Fibroblast of lung (primary cell): ENCODE data around the gene RPL18A. TPM values are rescaled to one million over a fixed set of nuclear protein-coding genes. Genes with fewer than 3 reads are reported as not detected.
A peak's percentile ranks its signal among the peaks of the same experiment; 100 is the strongest.

ENCODE experiments used
- DNase-seq, 2 donors: peaks; one replicate each; pipeline versions ENCODE4 v3.0.0 to v3.0.0-alpha.2; 2010; ENCODE audit warnings: low read depth in 2 of 2
- H2AFZ ChIP-seq: 2 replicates; pipeline ENCODE4 v1.5.1; 2012; ENCODE audit warnings: low read length, control low read depth, inconsistent platforms
- H3K27ac ChIP-seq: 2 replicates; pipeline ENCODE4 v1.5.1; 2011; ENCODE audit warnings: low read length, control low read depth; ENCODE audit not compliant: insufficient read depth
- H3K27me3 ChIP-seq: 2 replicates; pipeline ENCODE4 v1.5.1; 2011; ENCODE audit warnings: mild to moderate bottlenecking, low read length; ENCODE audit not compliant: control insufficient read depth, insufficient read depth
- H3K36me3 ChIP-seq: 2 replicates; pipeline ENCODE4 v1.5.1; 2011; ENCODE audit warnings: low read length; ENCODE audit not compliant: control insufficient read depth, insufficient read depth
- H3K4me1 ChIP-seq: 2 replicates; pipeline ENCODE4 v1.5.1; 2011; ENCODE audit warnings: low read length; ENCODE audit not compliant: control insufficient read depth, insufficient read depth; ENCODE audit errors: extremely low read depth
- H3K4me2 ChIP-seq: 2 replicates; pipeline ENCODE4 v1.5.1; 2011; ENCODE audit warnings: low read length, control low read depth; ENCODE audit not compliant: insufficient read depth; ENCODE audit errors: extremely low read depth
- H3K4me3 ChIP-seq, 4 experiments: fragments of 200-600 bp in 1 of 4; sonication (generic) in 1 of 4; replicated peaks in 1 of 4; 2 replicates each; pipeline ENCODE4 v1.5.1; 2011 to 2016; ENCODE audit warnings: low read length in 4 of 4, low read depth in 3 of 4, mild to moderate bottlenecking in 3 of 4, control low read depth in 2 of 4, inconsistent platforms in 1 of 4, mixed read lengths in 1 of 4; ENCODE audit not compliant: insufficient read depth in 1 of 4; ENCODE audit errors: control extremely low read depth in 1 of 4
- H3K79me2 ChIP-seq: 2 replicates; pipeline ENCODE4 v1.5.1; 2012; ENCODE audit warnings: mild to moderate bottlenecking, low read length, inconsistent platforms; ENCODE audit not compliant: control insufficient read depth, insufficient read depth
- H3K9ac ChIP-seq: 2 replicates; pipeline ENCODE4 v1.5.1; 2011; ENCODE audit warnings: mild to moderate bottlenecking, low read length, control low read depth; ENCODE audit not compliant: insufficient read depth
- H3K9me3 ChIP-seq: 2 replicates; pipeline ENCODE4 v1.5.1; 2012; ENCODE audit warnings: low read depth, low read length; ENCODE audit not compliant: control insufficient read depth, insufficient read depth
- H4K20me1 ChIP-seq: 2 replicates; pipeline ENCODE4 v1.5.1; 2011; ENCODE audit warnings: low read length; ENCODE audit not compliant: control insufficient read depth, insufficient read depth; ENCODE audit errors: extremely low read depth
- CTCF ChIP-seq, 2 donors: IDR thresholded peaks in 1 of 2; conservative IDR thresholded peaks in 1 of 2; 1 replicate in 1 of 2; 2 replicates in 1 of 2; pipeline ENCODE4 v1.5.1; 2011 to 2012; ENCODE audit warnings: low read length in 2 of 2, control low read depth in 1 of 2, inconsistent platforms in 1 of 2, low read depth in 1 of 2, mild to moderate bottlenecking in 1 of 2
- EZH2 ChIP-seq: IDR thresholded peaks from 2 replicates; pipeline ENCODE4 v1.5.1; 2012; ENCODE audit warnings: low read length, control low read depth, mild to moderate bottlenecking; ENCODE audit errors: missing control alignments
- polyA plus RNA-seq, 2 donors: library from polyadenylated mRNA; depleted of rRNA in 1 of 2; stranded (reverse) in 1 of 2; unstranded in 1 of 2; fragments of >200 nt; gene quantifications; 2 replicates each; pipeline ENCODE4 v1.2.1, GENCODE V29; 2011 to 2012; ENCODE audit warnings: missing spikeins in 1 of 2
- total RNA-seq: library from RNA; depleted of rRNA; stranded (reverse); fragments of >200 nt; gene quantifications from 2 replicates; pipeline ENCODE4 v1.2.1, GENCODE V29; 2014

RPL18A gene
- total and polyA plus RNA-seq, 2 donors (not counting 1 experiment from before 2014, with no cell fraction given), result 891 to 1,148 TPM

- H2AFZ ChIP-seq, result no peak overlapping the region
- no peaks in the 10 kb centered on the region for H3K36me3 ChIP-seq
- H3K4me1 ChIP-seq, result no peaks in the 10 kb centered on the region
- no peak overlapping the region for H3K4me3 ChIP-seq
- no peak overlapping the region for H3K9ac ChIP-seq
- no peaks in the 10 kb centered on the region for H3K79me2 ChIP-seq
- no peak for DNase-seq
- H3K9me3 ChIP-seq, result no peaks in the 10 kb centered on the region
- TF ChIP-seq EZH2, result no peak
- no peak for TF ChIP-seq CTCF (conservative IDR thresholded peaks at IDR 0.05 in 1 of 2, IDR thresholded peaks at IDR 0.05 in 1 of 2; ENCODE audit: low read depth in 1 of 2, low read length in 2 of 2)
- no peaks in the 10 kb centered on the region for H3K27me3 ChIP-seq
- no peak overlapping the region for H3K27ac ChIP-seq
- H4K20me1 ChIP-seq, result no peaks in the 10 kb centered on the region
- H3K4me2 ChIP-seq, result no peak overlapping the region
Observed at GRCh38 chr19:17888260-17888659, 28.6 kb downstream of the RPL18A start.

- Histone ChIP-seq H3K79me2 (no peaks in the 10 kb centered on the region), H4K20me1 (no peaks in the 10 kb centered on the region), H3K27me3 (no peaks in the 10 kb centered on the region), H3K4me1 (no peaks in the 10 kb centered on the region), H3K27ac (no peak overlapping the region), H3K9ac (no peak overlapping the region), H3K9me3 (no peaks in the 10 kb centered on the region), H2AFZ (no peak overlapping the region), H3K4me2 (no peak overlapping the region), H3K4me3 (no peak overlapping the region), H3K36me3 (no peaks in the 10 kb centered on the region)
- TF ChIP-seq EZH2 (no peak), CTCF (conservative IDR thresholded peaks at IDR 0.05 in 1 of 2, IDR thresholded peaks at IDR 0.05 in 1 of 2; ENCODE audit: low read depth in 1 of 2, low read length in 2 of 2) (no peak)
- peak; percentile 45 to 46 for DNase-seq
Observed at GRCh38 chr19:17889609-17890214, 30.0 kb downstream of the RPL18A start.

GRCh38 chr19:17893766-17894165 lies 34.1 kb downstream of the RPL18A start:
- no peak for DNase-seq
- no peak overlapping the region for H2AFZ ChIP-seq
- no peaks in the 10 kb centered on the region for H3K79me2 ChIP-seq
- H3K9ac ChIP-seq, result no peak overlapping the region
- H3K4me3 ChIP-seq, result no peak overlapping the region
- no peaks in the 10 kb centered on the region for H4K20me1 ChIP-seq
- TF ChIP-seq CTCF (conservative IDR thresholded peaks at IDR 0.05 in 1 of 2, IDR thresholded peaks at IDR 0.05 in 1 of 2; ENCODE audit: low read depth in 1 of 2, low read length in 2 of 2) (no peak), EZH2 (no peak)
- H3K4me2 ChIP-seq, result no peak overlapping the region
- H3K27ac ChIP-seq, result no peak overlapping the region
- H3K4me1 ChIP-seq, result no peaks in the 10 kb centered on the region
- H3K36me3 ChIP-seq, result no peaks in the 10 kb centered on the region
- no peaks in the 10 kb centered on the region for H3K27me3 ChIP-seq
- H3K9me3 ChIP-seq, result no peaks in the 10 kb centered on the region
